ENCODE results near the gene STXBP6.

Gene STXBP6

GRCh38 chr14:24947131-24947530 lies 102.8 kb downstream of the STXBP6 start:
- H3K9me3 ChIP-seq (ENCODE audit: severe bottlenecking) = no peaks in the 10 kb centered on the region
- H3K4me1 ChIP-seq (ENCODE audit: insufficient read depth, poor library complexity, severe bottlenecking) = no peaks in the 10 kb centered on the region
- H3K27ac ChIP-seq (ENCODE audit: poor library complexity, severe bottlenecking) = no peak overlapping the region
- no peak for TF ChIP-seq CTCF (IDR thresholded peaks at IDR 0.05; ENCODE audit: poor library complexity, severe bottlenecking)
- no peak overlapping the region for H3K4me3 ChIP-seq (ENCODE audit: severe bottlenecking)
- no peaks in the 10 kb centered on the region for H3K27me3 ChIP-seq (ENCODE audit: insufficient read depth, poor library complexity, severe bottlenecking)
- ATAC-seq (ENCODE audit: low read depth) = no peak
- no peak for DNase-seq (ENCODE audit: low spot score)
- H3K36me3 ChIP-seq (ENCODE audit: low read depth) = no peaks in the 10 kb centered on the region

GRCh38 chr14:24944800-24945199 lies 105.1 kb downstream of the STXBP6 start:
- no peak overlapping the region for H3K4me3 ChIP-seq (ENCODE audit: severe bottlenecking)
- no peaks in the 10 kb centered on the region for H3K4me1 ChIP-seq (ENCODE audit: insufficient read depth, poor library complexity, severe bottlenecking)
- TF ChIP-seq CTCF (IDR thresholded peaks at IDR 0.05; ENCODE audit: poor library complexity, severe bottlenecking) = no peak
- no peaks in the 10 kb centered on the region for H3K9me3 ChIP-seq (ENCODE audit: severe bottlenecking)
- no peak overlapping the region for H3K27ac ChIP-seq (ENCODE audit: poor library complexity, severe bottlenecking)
- DNase-seq (ENCODE audit: low spot score) (no peak), ATAC-seq (ENCODE audit: low read depth) (no peak)
- no peaks in the 10 kb centered on the region for H3K36me3 ChIP-seq (ENCODE audit: low read depth)
- H3K27me3 ChIP-seq (ENCODE audit: insufficient read depth, poor library complexity, severe bottlenecking) = no peaks in the 10 kb centered on the region

GRCh38 chr14:24943024-24943423 lies 106.9 kb downstream of the STXBP6 start:
- Histone ChIP-seq H3K4me1 (ENCODE audit: insufficient read depth, poor library complexity, severe bottlenecking) (no peaks in the 10 kb centered on the region), H3K27ac (ENCODE audit: poor library complexity, severe bottlenecking) (no peak overlapping the region)

GRCh38 chr14:24941719-24942118 lies 108.2 kb downstream of the STXBP6 start:
- Histone ChIP-seq H3K4me1 (ENCODE audit: insufficient read depth, poor library complexity, severe bottlenecking) (no peaks in the 10 kb centered on the region), H3K36me3 (ENCODE audit: low read depth) (no peaks in the 10 kb centered on the region), H3K4me3 (ENCODE audit: severe bottlenecking) (no peak overlapping the region), H3K27ac (ENCODE audit: poor library complexity, severe bottlenecking) (no peak overlapping the region), H3K9me3 (ENCODE audit: severe bottlenecking) (no peaks in the 10 kb centered on the region), H3K27me3 (ENCODE audit: insufficient read depth, poor library complexity, severe bottlenecking) (no peaks in the 10 kb centered on the region)
- TF ChIP-seq CTCF (IDR thresholded peaks at IDR 0.05; ENCODE audit: poor library complexity, severe bottlenecking) = no peak
- DNase-seq (ENCODE audit: low spot score) (no peak), ATAC-seq (ENCODE audit: low read depth) (no peak)

More at GRCh38 chr14:24943024-24943423, 106.9 kb downstream of the STXBP6 start:
- Histone ChIP-seq H3K4me3 (ENCODE audit: severe bottlenecking) (no peak overlapping the region), H3K27me3 (ENCODE audit: insufficient read depth, poor library complexity, severe bottlenecking) (no peaks in the 10 kb centered on the region), H3K9me3 (ENCODE audit: severe bottlenecking) (no peaks in the 10 kb centered on the region), H3K36me3 (ENCODE audit: low read depth) (no peaks in the 10 kb centered on the region)
- ATAC-seq (ENCODE audit: low read depth) = no peak
- DNase-seq (ENCODE audit: low spot score) = no peak
- no peak for TF ChIP-seq CTCF (IDR thresholded peaks at IDR 0.05; ENCODE audit: poor library complexity, severe bottlenecking)

- no peak for TF ChIP-seq CTCF (IDR thresholded peaks at IDR 0.05; ENCODE audit: poor library complexity, severe bottlenecking)
- Histone ChIP-seq H3K4me3 (ENCODE audit: severe bottlenecking) (no peak overlapping the region), H3K36me3 (ENCODE audit: low read depth) (no peaks in the 10 kb centered on the region), H3K27me3 (ENCODE audit: insufficient read depth, poor library complexity, severe bottlenecking) (no peaks in the 10 kb centered on the region), H3K4me1 (ENCODE audit: insufficient read depth, poor library complexity, severe bottlenecking) (no peaks in the 10 kb centered on the region), H3K9me3 (ENCODE audit: severe bottlenecking) (no peaks in the 10 kb centered on the region), H3K27ac (ENCODE audit: poor library complexity, severe bottlenecking) (no peak overlapping the region)
- ATAC-seq (ENCODE audit: low read depth) (no peak), DNase-seq (ENCODE audit: low spot score) (no peak)
These were observed 109.6 kb downstream of the STXBP6 start for GRCh38 chr14:24940213-24940783.
